SHP77 treated with DMSO at 0.1 percent for 48 hours (cell line): ENCODE measurements around the gene SRRD.

Experiments used
- DNase-seq: peaks from one replicate; lab custom pipeline; 2025; lab: John Stamatoyannopoulos, UW

SRRD gene

GRCh38 chr22:26483043-26483438 lies 636 bp upstream of the SRRD start:
- no peak for DNase-seq

- no peak for DNase-seq
These were observed 656 bp downstream of the SRRD start for GRCh38 chr22:26484360-26484706.

- no peak for DNase-seq
These were observed 1.3 kb downstream of the SRRD start for GRCh38 chr22:26485013-26485412.

DNA sequence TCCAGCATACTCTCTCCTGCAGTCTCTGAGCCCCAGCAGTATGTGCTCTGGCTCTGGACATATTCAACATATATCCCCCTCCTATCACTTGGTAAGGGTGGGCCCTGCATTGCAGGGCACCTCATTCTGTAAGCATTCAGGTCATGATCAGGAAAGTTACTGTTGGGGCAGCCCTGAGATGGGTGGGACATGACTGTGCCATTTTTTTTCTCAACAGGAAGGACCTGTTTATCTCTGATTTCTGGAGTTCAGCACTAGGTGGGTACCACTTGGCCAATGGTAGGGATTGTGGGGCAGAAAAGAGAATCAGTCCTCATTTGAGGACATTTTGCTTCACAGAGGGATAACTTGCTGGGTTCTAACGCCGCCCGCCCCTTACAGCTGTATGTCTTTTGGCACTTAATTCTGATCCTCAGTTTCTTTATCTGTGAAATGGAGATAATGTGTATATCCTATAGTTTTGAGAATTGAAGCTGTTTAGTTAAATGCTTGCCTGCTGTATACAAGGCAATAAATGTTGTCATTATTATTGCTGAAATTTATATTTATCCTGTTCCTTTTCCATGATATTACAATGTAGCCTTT lies 2.2 kb downstream of the SRRD start:
- no peak for DNase-seq

DNA sequence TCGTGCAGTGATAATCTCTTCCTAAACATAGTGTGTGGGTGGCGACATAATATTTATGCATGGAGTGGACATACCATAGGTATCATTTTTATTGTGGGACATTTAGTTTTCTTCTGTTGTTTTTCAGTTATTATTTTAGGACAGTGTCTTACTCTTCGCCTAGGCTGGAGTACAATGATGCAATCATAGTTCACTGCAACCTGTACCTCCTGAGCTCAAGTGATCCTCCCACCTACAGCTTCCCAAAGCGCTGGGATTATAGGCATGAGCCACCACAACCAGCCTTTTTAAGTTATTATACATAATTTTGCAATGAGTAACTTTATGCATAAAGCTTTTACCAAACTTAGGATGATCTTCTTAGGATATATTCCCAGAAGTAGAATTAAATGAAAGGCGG lies 2.7 kb downstream of the SRRD start:
- no peak for DNase-seq

DNA sequence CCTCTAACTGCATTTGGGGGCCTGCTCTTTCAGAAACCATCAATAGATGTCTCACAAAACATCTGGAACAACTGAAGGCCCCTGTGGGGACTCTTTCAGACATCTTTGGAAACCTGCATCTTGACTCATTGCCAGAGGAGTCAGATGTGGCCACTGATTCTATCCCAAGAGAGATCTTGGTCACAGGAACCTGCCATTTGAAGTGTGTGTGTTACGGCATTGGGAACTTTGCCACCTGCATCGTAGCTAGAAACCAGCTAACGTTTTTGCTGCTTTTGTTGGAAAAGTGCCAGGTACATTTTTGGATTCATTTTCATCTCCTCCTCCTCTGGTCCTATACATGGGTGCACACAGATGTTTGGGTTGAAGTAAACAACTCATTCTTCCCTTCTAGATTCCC lies 4.3 kb downstream of the SRRD start:
- DNase-seq, result no peak

DNA sequence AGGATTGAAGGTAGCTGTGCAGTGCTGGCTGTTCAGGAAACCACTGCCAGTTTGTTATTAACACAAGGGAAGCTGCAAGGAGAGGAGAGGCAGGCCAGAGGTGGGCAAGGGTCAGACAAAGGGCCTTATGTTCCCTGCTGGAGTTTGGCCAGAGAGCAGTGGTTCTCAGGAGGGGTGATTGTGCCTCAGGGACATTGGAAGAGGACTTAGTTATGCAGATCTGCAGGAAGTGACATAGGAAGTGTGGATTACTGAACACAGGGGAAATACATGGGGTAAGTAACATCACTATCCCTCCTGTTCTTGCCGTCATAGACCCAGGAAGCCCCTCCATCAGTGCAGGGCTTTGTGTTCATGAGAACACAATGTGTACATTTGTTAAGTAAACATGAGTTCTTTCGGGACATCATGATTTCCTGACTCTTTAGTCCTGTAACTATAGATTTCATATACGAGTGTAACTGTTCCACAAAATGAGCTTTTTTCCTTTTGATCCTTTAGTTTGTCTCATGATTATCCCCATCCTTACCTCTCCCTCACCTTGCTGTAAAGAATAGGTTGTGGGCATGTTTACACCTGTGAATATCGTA lies 5.9 kb downstream of the SRRD start:
- DNase-seq, result no peak

GRCh38 chr22:26492220-26492619 lies 8.5 kb downstream of the SRRD start:
- no peak for DNase-seq

- DNase-seq, result no peak
These were observed 10.8 kb downstream of the SRRD start for GRCh38 chr22:26494506-26494905.

GRCh38 chr22:26496456-26496855 lies 12.8 kb downstream of the SRRD start:
- DNase-seq, result no peak

DNA sequence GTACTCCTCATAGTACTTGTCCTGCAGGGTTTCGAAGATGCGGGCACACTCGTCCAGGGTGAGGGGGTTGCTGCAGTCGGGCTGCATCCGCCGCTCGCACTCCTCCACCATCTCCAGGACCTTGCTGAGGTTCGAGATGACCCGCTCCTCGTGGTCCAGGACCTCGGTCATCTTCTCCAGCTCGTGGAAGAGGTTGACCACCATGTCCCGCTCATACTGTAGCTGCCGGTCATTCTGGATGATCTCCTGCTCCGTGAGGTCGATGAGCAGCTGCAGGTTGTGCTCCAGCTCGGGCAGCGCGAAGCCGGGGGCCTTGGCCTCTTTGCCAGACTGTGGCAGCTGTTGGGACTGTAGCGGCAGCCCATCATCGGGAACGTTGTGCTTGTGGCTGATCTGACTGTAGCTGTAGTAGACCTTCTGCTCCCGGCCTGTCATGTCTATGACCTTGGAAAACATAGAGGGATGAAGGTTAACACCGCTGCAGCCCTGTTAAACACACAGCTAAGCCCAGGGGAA lies 15.6 kb downstream of the SRRD start:
- no peak for DNase-seq

DNA sequence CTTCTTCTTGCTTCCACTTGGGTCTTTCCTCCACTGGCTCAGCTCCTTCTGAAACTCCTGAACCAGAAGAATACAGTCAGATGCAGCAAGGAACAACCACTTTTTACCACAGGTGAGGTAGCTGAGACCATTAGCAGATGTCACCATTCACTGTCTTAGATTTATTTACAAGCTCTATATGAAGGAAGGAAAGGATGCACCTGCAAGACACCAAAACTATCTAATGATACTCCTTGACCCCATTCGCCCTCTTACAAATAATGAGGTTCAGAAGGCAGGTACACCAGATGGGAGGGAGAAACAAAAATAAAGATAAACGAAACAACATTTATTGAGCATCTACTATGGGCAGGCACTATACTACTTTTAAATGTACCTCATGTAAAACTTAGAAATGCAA lies 18.3 kb downstream of the SRRD start:
- no peak for DNase-seq

DNA sequence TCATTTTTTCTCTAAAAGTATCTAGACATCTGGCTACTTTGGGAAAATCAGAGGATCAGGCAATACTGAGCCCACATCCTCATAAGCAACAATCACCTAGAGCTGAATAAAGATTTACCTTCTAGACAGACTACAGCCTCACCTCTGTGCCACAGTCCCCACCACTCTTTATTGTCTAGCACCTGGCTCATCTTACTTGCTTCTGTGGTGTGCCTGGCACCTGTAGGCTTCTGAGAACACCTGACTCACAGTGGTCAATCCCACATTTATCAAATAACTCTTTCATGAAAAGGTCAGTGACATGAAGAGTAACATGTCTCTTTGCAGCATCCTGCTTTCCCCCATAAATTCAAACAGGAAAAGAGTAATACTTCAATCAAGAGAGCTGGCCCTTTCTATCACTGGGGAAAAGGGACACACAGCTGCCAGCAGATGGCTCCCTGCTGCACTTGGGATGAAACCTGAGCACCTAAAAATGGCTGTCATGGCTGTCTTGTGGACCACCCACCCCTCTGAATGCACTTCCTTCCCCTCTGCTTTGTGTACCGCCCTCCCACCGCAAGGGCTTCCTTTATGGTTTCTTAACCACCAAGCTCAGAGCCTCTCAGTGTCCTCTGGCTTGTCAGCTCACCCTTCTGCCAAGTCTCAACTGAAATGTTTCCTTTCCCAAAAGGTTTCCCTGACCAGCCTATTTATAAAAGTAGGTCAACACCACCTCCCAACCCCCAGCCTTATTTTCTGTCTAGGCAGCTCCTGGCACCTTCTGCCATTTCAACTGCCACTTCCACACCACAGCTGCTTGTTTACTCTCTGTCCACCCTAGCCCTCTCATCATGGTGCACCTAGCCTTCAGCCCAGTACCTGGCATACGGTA lies 19.2 kb downstream of the SRRD start:
- DNase-seq, result no peak

- no peak for DNase-seq
These were observed 20.1 kb downstream of the SRRD start for GRCh38 chr22:26503758-26504157.

- DNase-seq, result no peak
These were observed 24.5 kb downstream of the SRRD start for GRCh38 chr22:26508148-26508547.

GRCh38 chr22:26512149-26512793 lies 28.6 kb downstream of the SRRD start, which contains the start of gene TFIP11:
Gene TFIP11 (minus strand): TSS chr22:26512473. CDS start chr22:26510272, 2,201 bp downstream.
- peak; percentile 87 for DNase-seq

DNA sequence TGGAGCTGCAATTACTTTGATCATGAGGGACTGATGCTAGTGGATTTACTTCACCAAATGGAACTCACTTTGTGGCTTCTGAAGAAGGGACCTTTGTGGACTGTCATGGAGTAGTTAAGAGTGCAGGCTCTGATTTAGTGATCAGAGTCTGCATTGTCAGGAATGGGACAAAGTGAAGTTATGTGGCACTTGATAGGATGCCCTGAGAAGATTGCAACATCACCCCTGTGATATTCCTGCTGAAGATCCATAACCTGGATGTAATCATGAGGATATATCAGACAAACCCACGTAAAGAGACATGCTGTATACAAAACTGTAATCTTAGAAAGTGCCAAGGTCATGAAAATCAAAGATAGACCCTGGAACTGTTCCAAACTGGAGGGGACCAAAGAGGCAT lies 30.2 kb downstream of the SRRD start:
- no peak for DNase-seq

- DNase-seq, result no peak
These were observed 30.9 kb downstream of the SRRD start for GRCh38 chr22:26514419-26515161.

DNA sequence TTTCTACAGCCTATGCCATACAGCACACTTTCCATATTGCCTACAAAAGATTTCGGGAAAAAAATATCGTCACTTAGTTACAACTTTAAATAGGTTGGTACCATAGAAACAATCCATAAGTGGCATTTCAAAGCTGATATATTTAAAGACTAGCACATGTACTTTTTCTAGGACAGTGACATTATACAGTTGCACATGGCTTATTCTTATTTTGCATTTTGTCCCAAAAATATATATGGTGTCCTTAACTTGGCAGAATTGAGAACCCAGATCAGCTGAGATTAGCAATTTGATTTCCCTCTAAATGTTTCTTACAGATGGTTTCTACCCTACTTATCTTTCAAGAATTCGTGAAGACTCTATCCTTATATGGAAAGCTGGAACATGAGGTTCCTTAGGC lies 32.3 kb downstream of the SRRD start:
- DNase-seq, result no peak

DNA sequence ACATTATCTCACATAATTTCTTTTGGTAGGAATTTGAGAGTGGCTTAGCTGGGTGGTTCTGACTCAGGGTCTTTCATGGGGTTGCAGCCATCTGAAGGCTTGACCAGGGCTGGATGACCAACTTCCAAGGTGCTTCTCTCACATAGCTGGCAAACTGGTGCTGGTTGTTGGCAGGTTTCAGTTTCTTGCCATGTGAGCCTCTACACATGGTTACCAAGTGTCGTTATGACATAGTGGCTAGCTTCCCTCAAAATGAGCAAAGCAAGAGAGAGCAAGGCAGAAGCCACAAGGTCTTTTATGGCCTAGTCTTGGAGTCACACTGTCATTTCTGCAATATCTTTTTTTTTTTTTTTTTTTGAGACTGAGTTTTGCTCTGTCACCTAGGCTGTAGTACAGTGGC lies 32.8 kb downstream of the SRRD start:
- DNase-seq, result no peak

DNA sequence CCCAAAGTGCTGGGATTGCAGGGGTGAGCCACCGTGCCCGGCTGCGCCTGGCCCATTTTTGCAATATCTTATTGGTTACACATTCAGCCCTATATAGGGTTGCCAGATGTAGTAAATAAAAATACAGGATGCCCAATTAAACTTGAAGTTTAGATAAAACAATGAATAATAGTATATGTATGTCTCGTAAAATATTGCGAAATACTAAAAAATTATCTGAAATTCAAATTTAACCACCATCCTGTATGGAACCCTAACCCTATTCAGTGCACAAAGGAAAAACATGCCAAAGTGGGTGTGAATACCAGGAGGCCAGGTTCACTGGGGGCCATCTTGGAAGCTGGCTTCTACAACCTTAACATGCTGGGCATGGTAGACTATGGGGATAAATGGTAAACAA lies 33.8 kb downstream of the SRRD start:
- no peak for DNase-seq

- DNase-seq, result no peak
These were observed 38.3 kb downstream of the SRRD start for GRCh38 chr22:26522012-26522411.
